Measurements from ENCODE around the gene CCL16.
A peak's percentile ranks its signal among the peaks of the same experiment; 100 is the strongest.

Gene CCL16

DNA sequence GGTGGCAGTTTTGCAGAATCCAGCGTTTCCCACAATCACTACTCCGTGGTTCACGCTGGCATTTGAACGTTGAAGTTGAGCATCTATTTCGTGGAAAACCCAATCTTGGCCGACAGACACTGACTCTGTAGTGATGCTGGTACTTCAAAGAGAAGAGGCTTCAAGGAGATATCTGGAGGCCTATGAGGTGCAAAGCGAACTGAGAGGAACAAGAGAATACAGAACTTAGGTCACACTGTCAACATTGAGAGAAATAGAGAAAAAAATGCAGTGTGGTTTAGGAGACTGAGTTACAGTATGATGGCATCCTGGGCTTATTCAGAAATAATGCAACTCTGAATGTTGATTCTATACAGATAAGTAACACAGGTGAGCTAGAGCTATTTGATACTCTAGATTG lies 16.0 kb downstream of the CCL16 start:
- TF ChIP-seq, protein P1, sequence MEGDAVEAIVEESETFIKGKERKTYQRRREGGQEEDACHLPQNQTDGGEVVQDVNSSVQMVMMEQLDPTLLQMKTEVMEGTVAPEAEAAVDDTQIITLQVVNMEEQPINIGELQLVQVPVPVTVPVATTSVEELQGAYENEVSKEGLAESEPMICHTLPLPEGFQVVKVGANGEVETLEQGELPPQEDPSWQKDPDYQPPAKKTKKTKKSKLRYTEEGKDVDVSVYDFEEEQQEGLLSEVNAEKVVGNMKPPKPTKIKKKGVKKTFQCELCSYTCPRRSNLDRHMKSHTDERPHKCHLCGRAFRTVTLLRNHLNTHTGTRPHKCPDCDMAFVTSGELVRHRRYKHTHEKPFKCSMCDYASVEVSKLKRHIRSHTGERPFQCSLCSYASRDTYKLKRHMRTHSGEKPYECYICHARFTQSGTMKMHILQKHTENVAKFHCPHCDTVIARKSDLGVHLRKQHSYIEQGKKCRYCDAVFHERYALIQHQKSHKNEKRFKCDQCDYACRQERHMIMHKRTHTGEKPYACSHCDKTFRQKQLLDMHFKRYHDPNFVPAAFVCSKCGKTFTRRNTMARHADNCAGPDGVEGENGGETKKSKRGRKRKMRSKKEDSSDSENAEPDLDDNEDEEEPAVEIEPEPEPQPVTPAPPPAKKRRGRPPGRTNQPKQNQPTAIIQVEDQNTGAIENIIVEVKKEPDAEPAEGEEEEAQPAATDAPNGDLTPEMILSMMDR (IDR thresholded peaks at IDR 0.05; ENCODE audit: low read depth, low read length), result no peak
- Histone ChIP-seq H3K9me3 (ENCODE audit: severe bottlenecking) (no peaks in the 10 kb centered on the region), H3K27me3 (ENCODE audit: insufficient read depth, low read depth, severe bottlenecking) (no peaks in the 10 kb centered on the region), H3K27ac (no peak overlapping the region), H3K36me3 (no peaks in the 10 kb centered on the region), H3K4me3 (ENCODE audit: low read depth, low read length) (no peak overlapping the region)
- no peak for DNase-seq

DNA sequence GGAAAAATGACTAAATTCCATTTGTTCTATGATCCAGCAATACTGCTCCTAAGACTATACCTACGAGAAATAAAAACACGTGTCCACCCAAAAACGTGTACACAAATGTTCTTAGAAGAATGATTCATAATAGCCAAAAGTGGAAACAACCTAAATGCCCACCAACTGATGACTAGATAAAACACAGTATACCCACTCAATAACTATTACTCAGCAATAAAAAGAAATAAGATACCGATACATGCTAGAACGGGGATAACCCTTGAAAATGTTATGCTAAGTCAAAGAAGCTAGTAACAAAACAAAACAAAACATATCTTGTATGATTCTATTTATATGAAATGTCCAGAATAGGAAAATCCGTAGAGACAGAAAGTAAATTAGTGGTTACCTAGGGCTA lies 17.6 kb downstream of the CCL16 start:
- no peak overlapping the region for H3K27ac ChIP-seq
- H3K4me3 ChIP-seq (ENCODE audit: low read depth, low read length), result no peak overlapping the region
- no peak for DNase-seq
- no peaks in the 10 kb centered on the region for H3K9me3 ChIP-seq (ENCODE audit: severe bottlenecking)
- no peaks in the 10 kb centered on the region for H3K36me3 ChIP-seq
- TF ChIP-seq, protein P1 (IDR thresholded peaks at IDR 0.05; ENCODE audit: low read depth, low read length), result no peak
- no peaks in the 10 kb centered on the region for H3K27me3 ChIP-seq (ENCODE audit: insufficient read depth, low read depth, severe bottlenecking)

DNA sequence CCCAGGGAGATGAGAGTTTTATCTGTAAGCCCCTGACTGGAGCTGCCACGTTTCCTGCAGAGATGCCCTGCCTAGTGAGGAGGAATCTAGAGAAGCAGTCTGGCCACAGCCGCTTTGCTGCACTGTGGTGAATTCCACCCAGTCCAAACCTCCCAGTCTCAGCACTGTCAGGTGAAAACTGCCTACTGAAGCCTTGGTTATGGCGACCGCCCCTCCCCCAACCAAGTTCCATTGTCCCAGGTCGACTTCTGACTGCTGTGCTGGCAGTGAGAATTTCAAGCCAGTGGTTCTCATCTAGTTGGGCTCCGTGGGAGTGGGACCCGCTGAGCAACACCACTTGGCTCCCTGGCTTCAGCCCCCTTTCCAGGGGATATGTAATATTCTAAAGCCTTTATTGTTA lies 27.6 kb downstream of the CCL16 start:
- no peak for DNase-seq
- Histone ChIP-seq H3K27ac (no peak overlapping the region), H3K27me3 (ENCODE audit: insufficient read depth, low read depth, severe bottlenecking) (no peaks in the 10 kb centered on the region), H3K4me3 (ENCODE audit: low read depth, low read length) (no peak overlapping the region), H3K36me3 (no peaks in the 10 kb centered on the region), H3K9me3 (ENCODE audit: severe bottlenecking) (no peaks in the 10 kb centered on the region)
- TF ChIP-seq, protein P1 (IDR thresholded peaks at IDR 0.05; ENCODE audit: low read depth, low read length), result no peak

DNA sequence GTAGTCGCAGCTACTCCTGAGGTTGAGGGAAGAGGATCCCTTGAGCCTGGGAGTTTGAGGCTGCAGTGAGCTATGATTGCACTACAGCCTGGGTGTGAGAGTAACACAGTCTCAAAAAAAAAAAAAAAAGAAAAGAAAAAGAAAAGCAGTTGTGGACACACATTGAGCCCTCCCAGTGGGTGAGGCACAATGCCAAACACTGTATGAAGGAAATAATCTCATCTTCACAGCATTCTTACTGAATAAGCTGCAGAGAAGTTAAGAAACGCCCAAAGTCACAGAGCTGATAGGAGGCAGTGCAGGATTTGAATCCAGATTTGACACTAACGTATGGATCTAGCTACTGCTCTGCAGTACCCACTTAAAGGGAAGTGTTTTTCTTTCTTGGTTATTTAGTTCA lies 31.9 kb downstream of the CCL16 start:
- no peaks in the 10 kb centered on the region for H3K36me3 ChIP-seq
- no peak overlapping the region for H3K27ac ChIP-seq
- no peak overlapping the region for H3K4me3 ChIP-seq (ENCODE audit: low read depth, low read length)
- no peaks in the 10 kb centered on the region for H3K27me3 ChIP-seq (ENCODE audit: insufficient read depth, low read depth, severe bottlenecking)
- DNase-seq, result no peak
- TF ChIP-seq, protein P1 (IDR thresholded peaks at IDR 0.05; ENCODE audit: low read depth, low read length), result no peak
- H3K9me3 ChIP-seq (ENCODE audit: severe bottlenecking), result no peaks in the 10 kb centered on the region

DNA sequence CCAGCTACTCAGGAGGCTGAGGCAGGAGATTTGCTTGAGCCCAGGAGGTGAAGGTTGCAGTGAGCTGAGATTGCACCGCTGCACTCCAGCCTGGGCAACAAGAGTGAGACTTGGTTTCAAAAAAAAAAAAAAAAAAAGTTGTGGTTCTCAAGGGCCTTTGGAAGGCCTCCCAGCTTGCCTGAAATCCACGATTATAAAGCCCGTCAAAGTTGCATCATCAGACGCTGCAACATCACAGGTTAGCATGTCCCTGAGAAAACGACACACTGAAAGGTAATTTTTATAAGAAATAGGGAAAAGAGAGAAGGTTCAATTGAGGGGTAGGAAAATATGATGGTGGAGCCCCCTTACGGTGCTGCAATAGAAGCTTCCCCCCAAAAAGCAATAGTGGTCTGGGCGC lies 33.2 kb downstream of the CCL16 start:
- Histone ChIP-seq H3K27ac (no peak overlapping the region), H3K9me3 (ENCODE audit: severe bottlenecking) (no peaks in the 10 kb centered on the region), H3K27me3 (ENCODE audit: insufficient read depth, low read depth, severe bottlenecking) (no peaks in the 10 kb centered on the region), H3K4me3 (ENCODE audit: low read depth, low read length) (no peak overlapping the region), H3K36me3 (no peaks in the 10 kb centered on the region)
- TF ChIP-seq, protein P1 (IDR thresholded peaks at IDR 0.05; ENCODE audit: low read depth, low read length), result no peak
- no peak for DNase-seq

DNA sequence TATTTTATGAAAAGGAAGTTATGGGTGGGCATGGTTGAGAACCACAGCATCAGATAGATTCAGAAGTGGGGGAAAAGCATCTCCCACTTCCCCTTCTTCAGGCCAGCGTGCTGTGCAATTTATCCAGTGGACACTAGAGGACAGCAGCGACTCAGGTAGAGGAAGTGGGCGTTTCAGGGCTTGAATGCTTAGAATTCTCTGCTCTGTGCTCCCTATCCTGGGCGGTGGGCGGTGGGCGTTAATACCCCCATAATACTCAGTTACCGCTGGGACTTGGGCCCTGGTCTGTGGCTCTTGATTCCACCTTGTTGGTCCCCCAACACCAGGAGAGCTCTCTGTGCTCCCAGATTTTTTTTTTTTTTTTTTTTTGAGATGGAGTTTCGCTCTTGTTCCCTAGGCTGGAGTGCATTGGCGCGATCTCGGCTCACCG lies 34.1 kb downstream of the CCL16 start:
- no peak overlapping the region for H3K4me3 ChIP-seq (ENCODE audit: low read depth, low read length)
- DNase-seq, result peak; percentile 70
- no peaks in the 10 kb centered on the region for H3K9me3 ChIP-seq (ENCODE audit: severe bottlenecking)

More for the DNA sequence above, 34.1 kb downstream of the CCL16 start:
- Histone ChIP-seq H3K27me3 (ENCODE audit: insufficient read depth, low read depth, severe bottlenecking) (no peaks in the 10 kb centered on the region), H3K27ac (no peak overlapping the region), H3K36me3 (no peaks in the 10 kb centered on the region)
- TF ChIP-seq, protein P1 (IDR thresholded peaks at IDR 0.05; ENCODE audit: low read depth, low read length), result peak; percentile 87
